Measurements from ENCODE around the gene ATRAID.
"Not testable (repeated sequence)": the region's sequence is repeated elsewhere in the genome, so short reads cannot be mapped to it uniquely, and the experiment has no call there.

The ATRAID gene

GRCh38 chr2:27178469-27178868, 33.4 kb upstream of the ATRAID start:
- Histone ChIP-seq H3K36me3 (ENCODE audit: insufficient read depth, low read length) (no peaks in the 10 kb centered on the region), H3K4me3 (ENCODE audit: low read depth, low read length) (no peak overlapping the region), H3K79me2 (ENCODE audit: control insufficient read depth, insufficient read depth, low read length, unreplicated experiment) (no peaks in the 10 kb centered on the region), H3K4me1 (ENCODE audit: control insufficient read depth, insufficient read depth, low read length, unreplicated experiment) (peaks cover 33% of the 10 kb centered on the region), H3K27me3 (ENCODE audit: insufficient read depth, low read length) (no peaks in the 10 kb centered on the region), H2AFZ (ENCODE audit: low read length, unreplicated experiment) (no peak overlapping the region), H3K27ac (ENCODE audit: low read depth, low read length) (no peak overlapping the region)

GRCh38 chr2:27179344-27180000, 32.4 kb upstream of the ATRAID start:
- peaks cover 38% of the 10 kb centered on the region for H3K4me1 ChIP-seq (ENCODE audit: control insufficient read depth, insufficient read depth, low read length, unreplicated experiment)
- H3K79me2 ChIP-seq (ENCODE audit: control insufficient read depth, insufficient read depth, low read length, unreplicated experiment), result no peaks in the 10 kb centered on the region
- H3K27me3 ChIP-seq (ENCODE audit: insufficient read depth, low read length), result no peaks in the 10 kb centered on the region
- H3K4me3 ChIP-seq (ENCODE audit: low read depth, low read length), result no peak overlapping the region
- H2AFZ ChIP-seq (ENCODE audit: low read length, unreplicated experiment), result peak overlapping the region; percentile 91
- peak overlapping the region; percentile 60 for H3K27ac ChIP-seq (ENCODE audit: low read depth, low read length)
- no peaks in the 10 kb centered on the region for H3K36me3 ChIP-seq (ENCODE audit: insufficient read depth, low read length)

DNA sequence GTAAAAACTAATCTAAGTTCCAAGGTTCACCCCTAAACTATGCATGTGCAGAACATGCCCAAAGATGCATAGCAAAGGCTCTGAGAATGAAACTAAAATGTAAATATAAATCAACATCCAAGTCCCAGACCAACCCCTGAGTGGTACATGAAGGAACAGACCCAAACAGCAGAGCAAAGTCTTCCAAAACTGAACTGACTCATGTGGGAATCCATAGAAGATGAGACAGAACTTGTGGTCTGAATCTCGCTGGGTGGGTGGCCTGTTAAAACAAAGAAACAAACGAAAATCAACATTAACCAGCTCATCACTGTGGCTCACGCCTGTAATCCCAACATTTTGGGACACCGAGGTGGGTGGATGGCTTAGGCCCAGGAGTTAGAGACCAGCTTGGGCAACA, 29.5 kb upstream of the ATRAID start:
- peak overlapping the region; percentile 35; the same call in 1 of the 2 replicates for H3K27ac ChIP-seq (ENCODE audit: low read depth, low read length)
- peaks cover 51% of the 10 kb centered on the region for H3K4me1 ChIP-seq (ENCODE audit: control insufficient read depth, insufficient read depth, low read length, unreplicated experiment)
- peak overlapping the region; percentile 21 for H2AFZ ChIP-seq (ENCODE audit: low read length, unreplicated experiment)

GRCh38 chr2:27184115-27184514, 27.7 kb upstream of the ATRAID start:
- Histone ChIP-seq H3K79me2 (ENCODE audit: control insufficient read depth, insufficient read depth, low read length, unreplicated experiment) (no peaks in the 10 kb centered on the region), H2AFZ (ENCODE audit: low read length, unreplicated experiment) (no peak overlapping the region), H3K4me3 (ENCODE audit: low read depth, low read length) (no peak overlapping the region), H3K27me3 (ENCODE audit: insufficient read depth, low read length) (no peaks in the 10 kb centered on the region), H3K36me3 (ENCODE audit: insufficient read depth, low read length) (no peaks in the 10 kb centered on the region), H3K4me1 (ENCODE audit: control insufficient read depth, insufficient read depth, low read length, unreplicated experiment) (peaks cover 48% of the 10 kb centered on the region), H3K27ac (ENCODE audit: low read depth, low read length) (no peak overlapping the region)

More for the DNA sequence above, 29.5 kb upstream of the ATRAID start:
- no peaks in the 10 kb centered on the region for H3K79me2 ChIP-seq (ENCODE audit: control insufficient read depth, insufficient read depth, low read length, unreplicated experiment)
- H3K4me3 ChIP-seq (ENCODE audit: low read depth, low read length), result no peak overlapping the region
- no peaks in the 10 kb centered on the region for H3K36me3 ChIP-seq (ENCODE audit: insufficient read depth, low read length)
- H3K27me3 ChIP-seq (ENCODE audit: insufficient read depth, low read length), result no peaks in the 10 kb centered on the region

DNA sequence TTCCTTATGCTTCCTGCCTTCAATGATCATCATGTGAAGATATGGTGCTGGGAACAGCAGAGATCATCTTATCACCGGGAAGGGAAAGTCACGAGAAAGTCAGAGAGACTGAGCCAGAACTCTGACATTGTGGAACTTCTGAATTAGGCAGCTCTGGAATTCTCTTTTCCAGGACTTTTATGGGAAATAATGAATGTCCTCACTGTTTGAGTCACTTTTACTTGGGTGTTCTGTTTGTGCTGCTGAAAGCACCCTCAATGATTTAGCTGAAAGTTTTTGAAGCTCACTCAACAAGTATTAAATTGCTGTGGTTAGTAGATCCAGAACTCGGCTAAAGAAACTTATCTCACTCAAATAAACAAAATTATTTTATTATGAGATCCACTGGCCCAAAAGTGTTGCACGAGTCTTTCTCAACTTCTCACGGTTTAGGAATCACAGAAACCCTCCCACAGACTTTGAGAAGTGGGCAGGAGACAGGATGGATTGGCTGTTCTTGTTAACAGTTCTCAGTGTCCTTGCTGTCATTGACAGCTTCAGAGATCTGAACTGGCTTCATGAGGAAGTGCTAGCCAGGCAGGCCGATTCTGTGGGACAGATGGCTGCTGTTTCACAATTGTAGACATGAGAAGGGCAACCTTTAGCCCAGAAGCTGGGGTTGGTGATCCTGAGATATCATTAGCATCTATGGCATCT, 26.4 kb upstream of the ATRAID start:
- H3K79me2 ChIP-seq (ENCODE audit: control insufficient read depth, insufficient read depth, low read length, unreplicated experiment), result no peaks in the 10 kb centered on the region
- peak overlapping the region; percentile 57 for H3K27ac ChIP-seq (ENCODE audit: low read depth, low read length)
- no peaks in the 10 kb centered on the region for H3K36me3 ChIP-seq (ENCODE audit: insufficient read depth, low read length)
- no peaks in the 10 kb centered on the region for H3K27me3 ChIP-seq (ENCODE audit: insufficient read depth, low read length)
- peaks cover 35% of the 10 kb centered on the region for H3K4me1 ChIP-seq (ENCODE audit: control insufficient read depth, insufficient read depth, low read length, unreplicated experiment)
- H2AFZ ChIP-seq (ENCODE audit: low read length, unreplicated experiment), result peak overlapping the region; percentile 78
- H3K4me3 ChIP-seq (ENCODE audit: low read depth, low read length), result no peak overlapping the region

DNA sequence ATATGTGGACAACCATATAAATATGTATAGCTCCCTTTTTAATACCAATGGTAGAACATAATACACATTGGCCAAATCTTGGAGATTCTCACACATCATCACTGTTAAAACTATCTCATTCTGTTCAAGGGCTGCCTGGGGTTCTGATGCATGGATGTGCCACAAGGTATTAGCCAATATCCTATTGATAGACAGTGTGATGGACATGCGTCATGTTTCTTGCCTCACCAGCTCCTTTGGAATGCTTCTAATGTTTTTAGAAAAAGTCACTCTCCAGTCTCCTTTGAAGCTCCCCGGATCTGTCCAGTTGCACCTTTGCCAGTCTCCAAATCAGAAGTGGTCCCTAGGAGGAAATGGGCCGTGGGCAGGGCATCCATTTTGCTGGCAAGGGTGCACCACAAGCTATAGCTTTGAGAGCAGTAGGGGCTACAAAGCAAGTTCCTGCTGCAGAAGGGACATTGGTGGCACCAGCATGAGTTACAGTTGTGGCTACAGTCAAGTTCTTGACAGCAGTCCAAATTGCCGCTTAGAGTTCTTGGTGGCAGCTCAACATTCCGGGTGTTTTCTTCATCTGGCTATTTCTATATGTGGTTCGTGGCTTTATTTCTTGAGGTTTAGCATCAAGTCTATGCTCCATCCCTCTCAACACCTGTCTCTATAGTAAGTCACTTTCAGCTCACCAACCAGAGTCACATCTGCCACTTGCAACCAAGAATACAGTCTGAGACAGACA, 25.1 kb upstream of the ATRAID start:
- peaks cover 30% of the 10 kb centered on the region for H3K4me1 ChIP-seq (ENCODE audit: control insufficient read depth, insufficient read depth, low read length, unreplicated experiment)
- H3K36me3 ChIP-seq (ENCODE audit: insufficient read depth, low read length), result no peaks in the 10 kb centered on the region
- H2AFZ ChIP-seq (ENCODE audit: low read length, unreplicated experiment), result no peak overlapping the region
- no peaks in the 10 kb centered on the region for H3K79me2 ChIP-seq (ENCODE audit: control insufficient read depth, insufficient read depth, low read length, unreplicated experiment)
- no peak overlapping the region for H3K27ac ChIP-seq (ENCODE audit: low read depth, low read length)
- H3K4me3 ChIP-seq (ENCODE audit: low read depth, low read length), result no peak overlapping the region
- H3K27me3 ChIP-seq (ENCODE audit: insufficient read depth, low read length), result no peaks in the 10 kb centered on the region

DNA sequence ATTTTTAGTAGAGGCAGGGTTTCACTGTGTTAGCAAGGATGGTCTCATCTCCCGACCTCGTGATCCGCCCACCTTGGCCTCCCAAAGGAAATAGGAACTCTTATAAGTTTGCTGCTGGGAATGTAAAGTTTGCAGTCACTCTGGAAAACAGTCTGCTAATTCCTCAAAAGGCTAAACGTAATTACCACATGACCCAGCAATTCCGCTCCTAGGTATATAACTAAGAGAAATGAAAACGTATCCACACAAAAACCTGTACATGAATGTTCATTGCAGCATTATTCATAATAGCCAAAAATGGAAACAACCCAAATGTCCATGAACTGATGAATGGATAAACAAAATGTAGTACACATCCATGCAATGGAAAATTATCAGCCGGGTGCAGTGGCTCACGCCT, 21.9 kb upstream of the ATRAID start:
- Histone ChIP-seq H2AFZ (ENCODE audit: low read length, unreplicated experiment) (no peak overlapping the region), H3K36me3 (ENCODE audit: insufficient read depth, low read length) (no peaks in the 10 kb centered on the region), H3K4me1 (ENCODE audit: control insufficient read depth, insufficient read depth, low read length, unreplicated experiment) (peaks cover 10% of the 10 kb centered on the region), H3K27me3 (ENCODE audit: insufficient read depth, low read length) (no peaks in the 10 kb centered on the region), H3K27ac (ENCODE audit: low read depth, low read length) (no peak overlapping the region), H3K4me3 (ENCODE audit: low read depth, low read length) (no peak overlapping the region), H3K79me2 (ENCODE audit: control insufficient read depth, insufficient read depth, low read length, unreplicated experiment) (no peaks in the 10 kb centered on the region)

GRCh38 chr2:27191070-27191829, 20.6 kb upstream of the ATRAID start:
- no peaks in the 10 kb centered on the region for H3K4me1 ChIP-seq (ENCODE audit: control insufficient read depth, insufficient read depth, low read length, unreplicated experiment)
- no peaks in the 10 kb centered on the region for H3K27me3 ChIP-seq (ENCODE audit: insufficient read depth, low read length)
- H3K4me3 ChIP-seq (ENCODE audit: low read depth, low read length), result no peak overlapping the region
- no peak overlapping the region for H3K27ac ChIP-seq (ENCODE audit: low read depth, low read length)
- no peaks in the 10 kb centered on the region for H3K36me3 ChIP-seq (ENCODE audit: insufficient read depth, low read length)
- H2AFZ ChIP-seq (ENCODE audit: low read length, unreplicated experiment), result peak overlapping the region; percentile 7
- H3K79me2 ChIP-seq (ENCODE audit: control insufficient read depth, insufficient read depth, low read length, unreplicated experiment), result no peaks in the 10 kb centered on the region

- Histone ChIP-seq H3K4me1 (ENCODE audit: control insufficient read depth, insufficient read depth, low read length, unreplicated experiment) (no peaks in the 10 kb centered on the region), H3K79me2 (ENCODE audit: control insufficient read depth, insufficient read depth, low read length, unreplicated experiment) (no peaks in the 10 kb centered on the region), H3K4me3 (ENCODE audit: low read depth, low read length) (no peak overlapping the region), H3K27me3 (ENCODE audit: insufficient read depth, low read length) (no peaks in the 10 kb centered on the region), H2AFZ (ENCODE audit: low read length, unreplicated experiment) (no peak overlapping the region), H3K36me3 (ENCODE audit: insufficient read depth, low read length) (no peaks in the 10 kb centered on the region), H3K27ac (ENCODE audit: low read depth, low read length) (no peak overlapping the region)
Measured at GRCh38 chr2:27194538-27195354, 17.1 kb upstream of the ATRAID start.

DNA sequence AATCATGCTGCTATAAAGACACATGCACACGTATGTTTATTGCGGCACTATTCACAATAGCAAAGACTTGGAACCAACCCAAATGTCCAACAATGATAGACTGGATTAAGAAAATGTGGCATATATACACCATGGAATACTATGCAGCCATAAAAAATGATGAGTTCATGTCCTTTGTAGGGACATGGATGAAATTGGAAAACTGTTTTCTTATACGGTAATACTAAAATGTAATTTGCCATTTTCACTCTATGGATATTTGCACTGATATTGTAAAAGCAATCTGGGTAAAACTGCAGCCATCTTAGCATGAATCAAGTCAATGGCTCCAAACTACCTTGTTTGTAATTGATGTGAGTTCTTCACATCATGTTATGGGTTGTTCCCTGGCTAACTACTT, 16.0 kb upstream of the ATRAID start:
- not testable (repeated sequence) for H3K79me2 ChIP-seq (ENCODE audit: control insufficient read depth, insufficient read depth, low read length, unreplicated experiment); H3K27me3 ChIP-seq (ENCODE audit: insufficient read depth, low read length); H3K27ac ChIP-seq (ENCODE audit: low read depth, low read length); H3K4me1 ChIP-seq (ENCODE audit: control insufficient read depth, insufficient read depth, low read length, unreplicated experiment); H3K36me3 ChIP-seq (ENCODE audit: insufficient read depth, low read length); H2AFZ ChIP-seq (ENCODE audit: low read length, unreplicated experiment); H3K4me3 ChIP-seq (ENCODE audit: low read depth, low read length)

Data from ACC112 (cell line).